Ectodermal cell (in vitro differentiated cells): ENCODE measurements around the gene ATG3.
"Not testable (repeated sequence)": the region's sequence is repeated elsewhere in the genome, so short reads cannot be mapped to it uniquely, and the experiment has no call there.

Experiments used
- H3K27ac ChIP-seq: 2 replicates; pipeline ENCODE4 v1.7.0; 2013; ENCODE audit warnings: mild to moderate bottlenecking, low read depth, low read length; ENCODE audit not compliant: insufficient read depth, poor library complexity, severe bottlenecking
- H3K27me3 ChIP-seq: 2 replicates; pipeline ENCODE4 v1.7.0; 2013; ENCODE audit warnings: mild to moderate bottlenecking, low read length; ENCODE audit not compliant: insufficient read depth, control insufficient read depth, poor library complexity, severe bottlenecking
- H3K36me3 ChIP-seq: one replicate; pipeline ENCODE4 v1.7.0; 2013; ENCODE audit warnings: low read length; ENCODE audit not compliant: control insufficient read depth, insufficient read depth
- H3K4me1 ChIP-seq: one replicate; pipeline ENCODE4 v1.7.0; 2013; ENCODE audit warnings: low read length; ENCODE audit not compliant: control insufficient read depth, insufficient read depth
- H3K4me3 ChIP-seq: 2 replicates; pipeline ENCODE4 v1.7.0; 2013; ENCODE audit warnings: low read depth, low read length, control low read depth; ENCODE audit not compliant: insufficient read depth
- H3K9me3 ChIP-seq: 2 replicates; pipeline ENCODE4 v1.7.0; 2013; ENCODE audit warnings: mild to moderate bottlenecking, low read length, moderate library complexity; ENCODE audit not compliant: control insufficient read depth
- WGBS, 2 experiments: methylation state at CpG; one replicate each; pipeline ENCODE4 v1.1.7; 2013; ENCODE audit warnings: missing lambda C conversion rate in 2 of 2; 5-methylcytosine and 5-hydroxymethylcytosine counted together

Gene ATG3

DNA sequence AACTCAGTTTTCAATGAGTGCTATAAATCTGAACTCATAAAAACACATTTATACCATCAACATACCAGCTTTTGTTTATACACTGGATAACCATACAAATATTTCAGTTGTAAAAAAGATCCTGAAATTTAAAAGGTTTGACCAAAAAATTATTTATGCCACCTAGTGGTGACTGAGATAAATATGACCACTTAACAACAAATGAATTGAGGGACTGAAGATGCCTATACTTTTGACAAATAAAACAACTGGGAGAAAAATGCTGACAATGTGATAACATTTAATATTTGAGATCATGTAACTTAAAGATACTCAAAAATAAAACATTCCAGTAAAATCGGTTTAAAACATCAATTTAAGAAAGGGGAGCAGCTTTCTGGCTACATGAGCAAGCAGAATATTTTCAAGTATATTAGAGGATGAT, 30.4 kb downstream of the ATG3 start:
- H3K9me3 ChIP-seq: no peaks in the 10 kb centered on the region
- no peaks in the 10 kb centered on the region for H3K27me3 ChIP-seq
- H3K27ac ChIP-seq: no peak overlapping the region
- no CpG with 5 or more reads among the region's 1 CpG for whole genome bisulfite sequencing, 2 experiments
- H3K4me3 ChIP-seq: no peak overlapping the region
- H3K4me1 ChIP-seq: no peaks in the 10 kb centered on the region
- H3K36me3 ChIP-seq: peaks cover 4% of the 10 kb centered on the region

GRCh38 chr3:112530573-112530972, 31.2 kb downstream of the ATG3 start:
- no peaks in the 10 kb centered on the region for H3K27me3 ChIP-seq
- H3K36me3 ChIP-seq: peaks cover 4% of the 10 kb centered on the region
- no peak overlapping the region for H3K4me3 ChIP-seq
- H3K4me1 ChIP-seq: no peaks in the 10 kb centered on the region
- peak overlapping the region; percentile 21 for H3K27ac ChIP-seq
- no peaks in the 10 kb centered on the region for H3K9me3 ChIP-seq
- 88 to 90% methylated on average over 2 to 3 of the region's 3 CpGs for WGBS, 2 experiments

DNA sequence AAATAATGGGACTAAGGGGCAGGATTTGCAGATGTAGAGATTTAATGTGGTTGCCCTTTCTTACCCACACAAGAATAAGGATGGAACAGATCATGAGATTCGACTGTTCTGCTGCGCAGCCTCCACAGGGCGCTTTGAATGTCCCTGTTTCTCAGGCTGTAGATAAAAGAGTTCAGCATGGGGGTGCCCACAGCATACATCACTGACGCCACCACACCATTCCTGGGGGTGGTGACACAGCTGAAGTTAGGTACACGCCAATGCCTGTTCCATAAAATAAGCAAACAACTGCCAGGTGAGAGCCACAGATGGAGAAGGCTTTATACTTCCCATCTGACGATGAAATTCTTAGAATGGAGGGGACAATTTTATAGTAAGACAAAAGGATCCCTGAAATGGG, 37.6 kb downstream of the ATG3 start:
- not testable (repeated sequence) for H3K9me3 ChIP-seq, H3K4me1 ChIP-seq
- WGBS, 2 experiments: 91 to 94% methylated on average over 6 of the region's 6 CpGs

DNA sequence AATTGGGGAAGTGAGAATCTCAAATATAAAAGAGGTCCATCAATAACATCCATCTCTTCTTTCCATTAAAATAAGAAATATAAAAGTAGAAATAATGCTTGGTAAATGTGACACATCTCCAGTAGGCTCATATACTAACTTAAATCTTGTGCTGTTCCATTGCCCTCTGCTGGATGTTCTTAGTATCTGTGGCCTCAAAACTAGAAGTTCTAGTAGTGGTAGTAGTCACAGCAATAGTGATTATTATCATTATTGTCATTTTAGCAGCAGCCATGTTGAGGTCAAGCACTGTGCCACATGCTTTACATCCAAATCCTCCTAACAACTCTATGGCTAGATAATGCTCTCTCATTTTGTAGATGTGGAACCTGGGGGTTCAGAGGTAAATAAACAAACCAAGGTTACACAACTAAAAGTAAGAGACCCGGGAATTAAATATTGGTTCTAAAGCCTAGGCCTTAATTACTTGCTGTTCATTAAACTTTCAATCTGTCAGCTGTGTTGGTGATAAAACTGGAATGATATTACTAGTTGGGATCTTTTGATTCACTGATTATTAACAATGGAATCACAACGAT, 42.2 kb downstream of the ATG3 start:
- 95 to 100% methylated on average over 1 to 2 of the region's 2 CpGs for WGBS, 2 experiments
- Histone ChIP-seq H3K4me3 (no peak overlapping the region), H3K27ac (no peak overlapping the region), H3K36me3 (no peaks in the 10 kb centered on the region), H3K4me1 (no peaks in the 10 kb centered on the region), H3K9me3 (no peaks in the 10 kb centered on the region), H3K27me3 (no peaks in the 10 kb centered on the region)

More for the DNA sequence above, 37.6 kb downstream of the ATG3 start:
- H3K4me3 ChIP-seq, H3K27ac ChIP-seq, H3K27me3 ChIP-seq, H3K36me3 ChIP-seq: not testable (repeated sequence)

DNA sequence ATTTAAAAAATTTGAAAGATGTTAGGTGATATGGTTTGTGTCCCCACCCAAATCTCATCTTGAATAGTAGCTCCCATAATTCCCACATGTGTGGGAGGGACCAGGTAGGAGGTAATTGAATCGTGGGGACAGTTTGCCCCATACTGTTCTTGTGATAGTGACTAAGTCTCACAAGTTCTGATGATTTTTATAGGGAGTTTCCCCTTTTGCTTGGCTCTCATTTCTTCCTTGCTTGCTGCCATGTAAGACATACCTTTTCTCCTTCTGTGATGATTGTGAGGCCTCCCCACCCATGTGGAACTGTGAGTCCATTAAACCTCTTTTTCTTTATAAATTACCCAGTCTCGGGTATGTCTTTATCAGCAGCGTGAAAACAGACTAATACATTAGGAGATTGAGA, 42.8 kb downstream of the ATG3 start:
- 59 to 77% methylated on average over 2 to 3 of the region's 3 CpGs for WGBS, 2 experiments
- H3K4me1 ChIP-seq, H3K9me3 ChIP-seq, H3K36me3 ChIP-seq, H3K27me3 ChIP-seq, H3K4me3 ChIP-seq, H3K27ac ChIP-seq: not testable (repeated sequence)

DNA sequence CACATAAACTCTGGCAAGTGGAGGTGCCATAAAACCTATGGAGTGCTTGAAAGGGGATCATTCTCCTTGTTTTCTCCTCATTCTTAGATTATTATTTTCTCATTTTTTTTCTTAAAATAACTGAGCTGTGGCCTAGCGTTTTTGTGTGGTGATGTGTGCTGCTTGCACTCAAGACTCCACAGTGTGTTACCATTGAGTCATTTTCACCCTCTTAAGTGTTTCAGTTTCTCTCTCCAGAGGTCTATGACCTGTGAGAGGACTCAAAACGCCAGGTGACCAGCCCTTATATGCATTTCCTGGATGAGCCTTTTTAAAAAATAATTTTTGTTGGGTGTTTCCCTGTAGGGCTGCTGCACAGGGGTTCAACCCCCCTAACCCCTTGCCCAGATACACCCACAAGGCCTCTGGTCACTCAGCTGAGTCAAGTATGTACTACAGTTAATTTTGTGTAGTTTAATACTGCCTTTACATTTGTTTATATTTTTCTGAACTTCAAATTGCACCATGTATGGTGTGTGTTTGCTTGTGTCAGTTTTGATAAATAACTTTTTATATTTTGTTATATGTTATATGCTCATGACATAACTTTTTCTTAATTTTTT, 47.1 kb downstream of the ATG3 start:
- WGBS, 2 experiments: 86 to 98% methylated on average over 1 to 2 of the region's 2 CpGs
- Histone ChIP-seq H3K4me1 (no peaks in the 10 kb centered on the region), H3K4me3 (no peak overlapping the region), H3K27ac (no peak overlapping the region), H3K27me3 (no peaks in the 10 kb centered on the region), H3K9me3 (no peaks in the 10 kb centered on the region), H3K36me3 (no peaks in the 10 kb centered on the region)

DNA sequence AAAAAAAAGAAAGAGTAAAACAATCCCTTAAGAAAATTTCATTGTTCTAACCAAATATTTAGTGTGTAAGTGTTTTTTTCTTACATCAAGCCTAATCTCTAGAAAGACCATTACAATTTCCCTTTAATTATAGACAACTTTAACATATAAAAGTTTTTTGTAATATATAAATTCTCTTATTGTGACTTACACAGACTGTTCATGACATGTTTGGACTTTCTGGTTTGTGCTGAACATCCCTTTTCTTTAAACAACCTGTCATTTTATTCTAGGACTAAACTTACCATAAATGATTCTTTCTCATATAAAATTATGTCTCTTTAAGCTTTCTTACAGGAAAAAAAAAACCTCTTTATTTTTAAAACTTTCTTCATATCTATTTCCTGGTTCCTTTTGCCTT, 49.4 kb downstream of the ATG3 start:
- Histone ChIP-seq H3K4me1 (no peaks in the 10 kb centered on the region), H3K4me3 (no peak overlapping the region), H3K36me3 (no peaks in the 10 kb centered on the region), H3K27me3 (no peaks in the 10 kb centered on the region), H3K27ac (no peak overlapping the region), H3K9me3 (no peaks in the 10 kb centered on the region)

DNA sequence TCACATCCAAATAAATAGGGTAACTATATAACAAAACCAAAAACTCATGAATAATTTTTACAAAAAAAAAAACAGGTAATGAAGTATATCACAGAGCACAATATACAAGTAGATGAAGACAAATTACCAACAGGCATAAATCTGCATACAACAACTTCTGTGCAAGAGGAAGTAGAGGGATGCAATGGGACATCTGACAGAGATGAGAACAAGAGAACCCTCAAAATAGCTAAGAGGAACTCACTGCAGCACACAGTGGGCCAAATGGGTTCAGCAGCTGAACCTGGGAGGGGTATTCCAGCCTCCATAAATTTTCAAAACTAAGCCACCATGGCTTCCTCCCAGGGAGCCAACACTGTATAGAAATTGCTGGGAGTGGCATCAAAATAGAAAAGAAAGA, 52.9 kb downstream of the ATG3 start:
- Histone ChIP-seq H3K4me1 (no peaks in the 10 kb centered on the region), H3K27me3 (no peaks in the 10 kb centered on the region), H3K27ac (no peak overlapping the region), H3K9me3 (no peaks in the 10 kb centered on the region), H3K4me3 (no peak overlapping the region), H3K36me3 (no peaks in the 10 kb centered on the region)

GRCh38 chr3:112508261-112508660, 53.5 kb downstream of the ATG3 start:
- 94 to 98% methylated on average over 2 of the region's 2 CpGs for WGBS, 2 experiments
- no peaks in the 10 kb centered on the region for H3K9me3 ChIP-seq
- H3K27me3 ChIP-seq: no peaks in the 10 kb centered on the region
- no peak overlapping the region for H3K4me3 ChIP-seq
- no peak overlapping the region for H3K27ac ChIP-seq
- no peaks in the 10 kb centered on the region for H3K36me3 ChIP-seq
- no peaks in the 10 kb centered on the region for H3K4me1 ChIP-seq

- Histone ChIP-seq H3K36me3 (no peaks in the 10 kb centered on the region), H3K4me3 (no peak overlapping the region), H3K27me3 (no peaks in the 10 kb centered on the region), H3K27ac (no peak overlapping the region), H3K9me3 (no peaks in the 10 kb centered on the region), H3K4me1 (no peaks in the 10 kb centered on the region)
- 43% methylated on average over 2 of the region's 2 CpGs for WGBS, 2 experiments
These were observed 55.9 kb downstream of the ATG3 start for GRCh38 chr3:112505907-112506306.

- H3K9me3 ChIP-seq: no peaks in the 10 kb centered on the region
- H3K27ac ChIP-seq: no peak overlapping the region
- 94 to 95% methylated on average over 3 of the region's 3 CpGs for WGBS, 2 experiments
- H3K27me3 ChIP-seq: no peaks in the 10 kb centered on the region
- no peak overlapping the region for H3K4me3 ChIP-seq
- no peaks in the 10 kb centered on the region for H3K36me3 ChIP-seq
- no peaks in the 10 kb centered on the region for H3K4me1 ChIP-seq
These were observed 57.6 kb downstream of the ATG3 start for GRCh38 chr3:112504123-112504522.
